ENCODE data around the gene ZNF559.
"Not testable (repeated sequence)": the region's sequence is repeated elsewhere in the genome, so short reads cannot be mapped to it uniquely, and the experiment has no call there.

ZNF559 gene

GRCh38 chr19:9323919-9324583, at the start of gene ZNF559:
Gene ZNF559 (plus strand): TSS chr19:9324179. CDS start chr19:9338550, 14,371 bp downstream.
- in situ Hi-C loops (cut with MboI; ENCODE audit: low sequenced_read_pairs): no loop called here

GRCh38 chr19:9283485-9283884, 40.5 kb upstream of the ZNF559 start:
- in situ Hi-C loops (cut with MboI; ENCODE audit: low sequenced_read_pairs): not testable (repeated sequence)

GRCh38 chr19:9289231-9289884, 34.6 kb upstream of the ZNF559 start:
- in situ Hi-C loops (cut with MboI; ENCODE audit: low sequenced_read_pairs): no loop called here

GRCh38 chr19:9295411-9295849, 28.5 kb upstream of the ZNF559 start:
- in situ Hi-C loops (cut with MboI; ENCODE audit: low sequenced_read_pairs): no loop called here

- in situ Hi-C loops (cut with MboI; ENCODE audit: low sequenced_read_pairs): no loop called here
Measured at GRCh38 chr19:9296336-9296735, 27.6 kb upstream of the ZNF559 start.

- in situ Hi-C loops (cut with MboI; ENCODE audit: low sequenced_read_pairs): no loop called here
Measured at GRCh38 chr19:9306443-9306842, 17.5 kb upstream of the ZNF559 start.

- in situ Hi-C loops (cut with MboI; ENCODE audit: low sequenced_read_pairs): no loop called here
Measured at GRCh38 chr19:9308091-9308770, 15.7 kb upstream of the ZNF559 start.

- in situ Hi-C loops (cut with MboI; ENCODE audit: low sequenced_read_pairs): no loop called here
Measured at GRCh38 chr19:9309139-9309973, 14.6 kb upstream of the ZNF559 start, which contains the start of gene ZNF699. Gene ZNF699 (minus strand): TSS chr19:9309838. CDS start chr19:9305119, 4,719 bp downstream.

- in situ Hi-C loops (cut with MboI; ENCODE audit: low sequenced_read_pairs): no loop called here
Measured at GRCh38 chr19:9309974-9310446, 14.0 kb upstream of the ZNF559 start.

GRCh38 chr19:9313756-9314155, 10.2 kb upstream of the ZNF559 start:
- in situ Hi-C loops (cut with MboI; ENCODE audit: low sequenced_read_pairs): no loop called here

GRCh38 chr19:9321338-9321737, 2.6 kb upstream of the ZNF559 start:
- in situ Hi-C loops (cut with MboI; ENCODE audit: low sequenced_read_pairs): no loop called here

- in situ Hi-C loops (cut with MboI; ENCODE audit: low sequenced_read_pairs): not testable (repeated sequence)
Measured at GRCh38 chr19:9321756-9322155, 2.2 kb upstream of the ZNF559 start.

- in situ Hi-C loops (cut with MboI; ENCODE audit: low sequenced_read_pairs): not testable (repeated sequence)
Measured at GRCh38 chr19:9322201-9322600, 1.8 kb upstream of the ZNF559 start.

- in situ Hi-C loops (cut with MboI; ENCODE audit: low sequenced_read_pairs): no loop called here
Measured at GRCh38 chr19:9323557-9323918, 441 bp upstream of the ZNF559 start.

GRCh38 chr19:9324584-9324962, 594 bp downstream of the ZNF559 start:
- in situ Hi-C loops (cut with MboI; ENCODE audit: low sequenced_read_pairs): no loop called here

- in situ Hi-C loops (cut with MboI; ENCODE audit: low sequenced_read_pairs): no loop called here
Measured at GRCh38 chr19:9329999-9330398, 6.0 kb downstream of the ZNF559 start.

- in situ Hi-C loops (cut with MboI; ENCODE audit: low sequenced_read_pairs): no loop called here
Measured at GRCh38 chr19:9342610-9343304, 18.8 kb downstream of the ZNF559 start.

GRCh38 chr19:9345005-9345404, 21.0 kb downstream of the ZNF559 start:
- in situ Hi-C loops (cut with MboI; ENCODE audit: low sequenced_read_pairs): no loop called here

GRCh38 chr19:9348253-9348652, 24.3 kb downstream of the ZNF559 start:
- in situ Hi-C loops (cut with MboI; ENCODE audit: low sequenced_read_pairs): no loop called here

GRCh38 chr19:9348671-9349070, 24.7 kb downstream of the ZNF559 start:
- in situ Hi-C loops (cut with MboI; ENCODE audit: low sequenced_read_pairs): no loop called here
